GM21526 (cell line): Measurements from ENCODE around the gene TRERF1.
"Not testable (repeated sequence)": the region's sequence is repeated elsewhere in the genome, so short reads cannot be mapped to it uniquely, and the experiment has no call there.

Experiments
- ATAC-seq: cut with Tn5 transposase; IDR thresholded peaks from one replicate; pipeline ENCODE4 v1.9.1; 2021; ENCODE audit warnings: moderate library complexity; ENCODE audit not compliant: unreplicated experiment, low FRiP score

TRERF1 gene

DNA sequence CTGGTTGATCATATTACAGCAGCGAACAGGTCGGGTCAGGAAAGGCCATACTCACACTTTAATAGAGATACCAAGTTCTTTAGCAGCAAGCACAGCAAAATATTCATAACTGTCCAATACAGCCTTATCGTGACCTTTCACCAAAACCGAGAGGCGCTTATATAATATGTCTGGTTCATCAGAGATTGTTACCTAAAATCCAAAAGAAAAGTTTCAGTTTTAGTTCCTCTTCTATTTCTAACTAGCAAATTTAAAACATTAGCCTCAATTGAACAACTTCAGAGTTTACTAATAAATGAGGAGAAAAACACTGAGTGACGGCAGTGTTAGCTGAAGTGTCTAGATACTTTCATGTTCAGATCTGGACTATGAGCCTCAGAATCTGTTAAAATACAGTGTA lies 240.0 kb downstream of the TRERF1 start:
- ATAC-seq, result no peak

DNA sequence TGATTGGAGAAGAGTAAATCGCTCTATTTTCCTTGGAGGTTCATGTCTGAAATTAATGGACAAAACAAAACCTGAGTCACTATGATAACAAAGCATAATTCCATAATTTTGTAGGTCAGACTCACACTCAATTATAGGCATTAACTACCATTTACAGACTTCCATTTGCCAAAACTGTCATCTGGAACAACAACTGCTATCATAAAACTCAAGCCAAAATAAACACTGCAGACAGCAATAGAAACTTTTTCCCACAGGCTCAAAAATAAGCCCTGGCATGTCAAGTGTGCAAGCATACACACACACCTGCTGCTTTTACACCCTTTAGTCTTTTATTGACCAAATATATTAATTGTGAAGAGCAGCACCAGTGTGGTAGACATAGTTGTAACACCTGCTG lies 241.2 kb downstream of the TRERF1 start:
- no peak for ATAC-seq

DNA sequence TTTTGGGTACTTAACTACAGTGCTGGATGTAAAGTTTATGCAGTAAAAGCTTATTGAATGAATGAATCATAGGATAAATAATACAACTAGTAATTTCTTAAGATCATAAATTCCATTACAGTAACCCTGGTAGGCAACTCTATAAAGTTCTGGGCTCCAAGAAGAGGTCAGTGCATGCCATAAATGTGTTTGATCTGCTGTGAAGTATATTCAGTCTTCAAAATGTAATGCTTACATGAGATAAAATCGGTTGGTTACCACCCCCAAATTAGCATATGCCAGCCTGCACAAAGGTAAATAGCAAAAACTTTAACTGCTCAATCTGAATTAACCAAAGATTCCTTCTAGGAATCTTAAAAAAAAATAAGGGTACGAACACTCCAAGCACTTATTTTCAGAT lies 244.2 kb downstream of the TRERF1 start:
- not testable (repeated sequence) for ATAC-seq

DNA sequence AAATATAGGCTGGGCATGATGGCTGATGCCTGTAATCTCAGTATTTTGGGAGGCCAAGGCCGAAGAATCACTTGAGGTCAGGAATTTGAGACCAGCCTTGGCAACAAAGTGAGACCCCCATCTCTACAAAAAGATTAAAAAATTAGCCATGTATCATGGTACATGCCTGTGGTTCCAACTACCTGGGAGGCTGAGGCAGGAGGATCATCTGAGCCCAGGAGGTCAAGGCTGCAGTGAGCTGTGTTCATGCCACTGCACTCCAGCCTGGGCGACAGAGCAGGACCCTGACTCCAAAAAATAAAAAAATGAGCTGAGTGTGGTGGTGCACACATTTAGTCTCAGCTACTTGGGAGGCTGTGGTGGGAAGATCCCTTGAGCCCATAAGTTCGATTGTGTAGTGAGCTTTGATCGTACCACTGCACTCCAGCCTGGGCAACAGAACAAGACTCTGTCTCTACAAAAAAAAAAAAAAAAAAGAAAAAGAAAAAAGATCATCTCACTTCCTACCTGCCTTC lies 246.9 kb downstream of the TRERF1 start:
- no peak for ATAC-seq

DNA sequence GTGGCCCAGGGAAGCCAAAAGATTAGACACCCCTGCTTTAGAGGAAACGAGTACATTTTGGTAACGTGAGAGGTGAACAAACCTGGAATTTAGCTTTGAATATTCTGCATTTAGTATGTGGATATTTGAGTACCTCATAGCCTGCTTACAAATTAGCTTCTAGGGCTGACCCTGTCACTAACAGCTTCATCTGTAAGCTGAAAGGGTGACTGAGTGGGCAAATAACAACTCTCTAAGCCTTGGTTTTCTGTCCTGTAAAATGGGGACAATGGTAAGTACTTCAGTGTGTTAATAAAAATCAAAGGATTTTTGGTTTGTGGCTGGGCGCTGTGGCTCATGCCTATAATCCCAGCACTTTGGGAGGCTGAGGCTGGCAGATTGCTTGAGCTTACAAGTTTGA lies 248.5 kb downstream of the TRERF1 start:
- ATAC-seq, result no peak

DNA sequence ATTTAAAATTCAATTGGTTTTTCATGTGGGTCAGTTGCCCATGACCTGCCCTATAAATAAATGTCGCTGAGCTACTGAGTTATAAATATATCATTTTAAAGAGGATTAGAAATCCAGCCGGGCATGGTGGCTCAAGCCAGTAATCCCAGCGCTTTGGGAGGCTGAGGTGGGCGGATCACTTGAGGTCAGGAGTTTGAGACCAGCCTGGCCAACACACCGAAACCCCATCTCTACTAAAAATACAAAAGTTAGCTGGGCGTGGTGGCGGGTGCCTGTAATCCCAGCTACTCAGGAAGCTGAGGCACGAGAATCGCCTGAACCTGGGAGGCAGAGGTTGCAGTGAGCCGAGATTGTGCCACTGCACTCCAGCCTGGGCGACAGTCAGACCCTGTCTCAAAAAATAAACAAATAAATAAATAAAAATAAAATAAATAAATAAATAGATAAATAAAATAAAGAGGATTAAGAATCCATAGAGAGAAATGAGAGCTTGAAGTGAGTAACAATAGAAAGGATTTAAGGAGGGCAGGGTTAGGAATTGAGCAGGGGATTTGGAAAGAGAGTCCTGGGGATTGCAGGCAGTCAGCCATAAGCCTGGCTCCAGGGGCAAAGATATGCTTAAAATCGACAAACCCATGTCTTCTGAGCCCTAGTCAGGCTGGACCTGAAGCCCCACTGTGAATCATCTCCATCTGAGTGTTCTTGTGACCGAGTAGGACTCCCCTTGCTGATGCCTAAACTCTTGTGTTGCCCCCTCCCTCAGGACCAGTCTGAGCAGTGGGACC lies 249.4 kb downstream of the TRERF1 start:
- ATAC-seq, result not testable (repeated sequence)

DNA sequence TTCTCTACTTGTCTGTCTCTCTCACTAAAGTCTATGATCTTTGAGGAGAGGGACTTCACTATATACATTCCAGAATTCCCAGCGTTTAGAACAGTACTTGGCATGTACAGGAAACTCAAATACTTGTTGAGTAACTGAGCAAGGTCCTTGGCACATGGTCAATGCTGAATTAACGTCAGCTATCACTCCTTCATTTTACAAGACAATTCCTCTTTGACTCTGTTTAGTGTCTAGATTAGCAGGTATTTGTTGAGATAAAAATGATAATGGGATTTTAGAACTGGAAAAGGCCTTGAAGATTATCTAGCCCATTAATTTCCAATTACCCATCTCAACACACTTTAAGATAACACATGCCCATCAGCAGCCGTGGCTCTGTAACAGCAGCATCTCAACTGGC lies 250.3 kb downstream of the TRERF1 start:
- ATAC-seq, result no peak

DNA sequence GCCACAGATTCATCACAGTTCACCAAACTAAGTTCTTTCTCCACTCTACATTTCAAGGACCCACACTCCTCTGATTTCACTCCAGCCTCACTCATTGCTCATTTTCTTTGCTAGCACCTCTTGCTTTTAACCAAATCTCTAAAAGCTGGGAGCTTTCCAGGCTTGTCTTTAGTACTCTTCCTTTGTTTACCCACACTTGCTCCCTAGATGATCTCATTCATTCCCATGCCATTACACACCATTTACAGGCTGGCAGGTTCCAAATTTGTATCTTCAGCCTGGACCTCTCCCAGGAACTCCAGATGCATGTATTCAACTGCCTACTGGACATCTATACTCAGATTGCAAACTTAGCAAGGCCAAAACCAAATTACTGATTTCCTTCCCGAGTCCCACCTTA lies 251.7 kb downstream of the TRERF1 start:
- no peak for ATAC-seq

DNA sequence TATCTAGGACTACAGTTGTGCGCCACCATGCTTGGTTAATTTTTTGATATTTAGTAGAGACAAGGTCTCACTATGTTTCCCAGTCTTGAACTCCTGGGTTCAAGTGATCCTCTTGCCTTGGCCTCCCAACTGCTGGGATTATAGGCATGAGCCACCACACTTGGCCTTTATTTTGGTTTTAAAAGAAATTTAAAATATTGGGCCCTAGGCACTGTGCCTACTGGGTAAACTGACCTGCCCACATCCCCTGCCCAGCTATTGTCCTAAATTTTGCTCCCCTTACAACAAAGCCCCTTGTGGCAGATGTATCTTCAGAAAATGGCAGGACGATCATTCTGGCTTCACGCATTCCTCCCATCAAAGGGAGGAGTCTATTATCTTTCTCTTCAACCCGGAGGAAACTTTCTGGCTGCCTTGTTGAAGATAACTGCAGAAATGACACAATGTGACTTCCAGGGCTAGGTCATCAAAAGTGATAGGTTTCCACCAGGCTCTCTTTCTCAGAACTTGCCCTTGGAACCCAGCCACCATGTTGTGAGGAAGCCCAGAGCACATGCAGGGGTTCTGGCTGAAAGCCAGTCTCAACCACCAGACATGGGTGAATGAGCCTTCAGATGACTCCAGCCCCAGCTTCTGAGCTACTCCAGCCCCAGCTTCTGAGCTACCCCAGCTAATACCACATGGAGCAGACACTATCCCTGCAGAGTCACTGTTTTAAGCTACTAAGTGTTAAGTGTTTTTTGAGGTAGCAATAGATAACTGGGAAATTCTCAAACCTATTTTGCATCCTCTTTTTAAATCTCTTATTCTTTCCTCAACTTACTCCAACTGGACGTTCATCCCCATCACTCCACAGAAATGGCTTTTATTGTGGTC lies 252.4 kb downstream of the TRERF1 start:
- ATAC-seq, result no peak

DNA sequence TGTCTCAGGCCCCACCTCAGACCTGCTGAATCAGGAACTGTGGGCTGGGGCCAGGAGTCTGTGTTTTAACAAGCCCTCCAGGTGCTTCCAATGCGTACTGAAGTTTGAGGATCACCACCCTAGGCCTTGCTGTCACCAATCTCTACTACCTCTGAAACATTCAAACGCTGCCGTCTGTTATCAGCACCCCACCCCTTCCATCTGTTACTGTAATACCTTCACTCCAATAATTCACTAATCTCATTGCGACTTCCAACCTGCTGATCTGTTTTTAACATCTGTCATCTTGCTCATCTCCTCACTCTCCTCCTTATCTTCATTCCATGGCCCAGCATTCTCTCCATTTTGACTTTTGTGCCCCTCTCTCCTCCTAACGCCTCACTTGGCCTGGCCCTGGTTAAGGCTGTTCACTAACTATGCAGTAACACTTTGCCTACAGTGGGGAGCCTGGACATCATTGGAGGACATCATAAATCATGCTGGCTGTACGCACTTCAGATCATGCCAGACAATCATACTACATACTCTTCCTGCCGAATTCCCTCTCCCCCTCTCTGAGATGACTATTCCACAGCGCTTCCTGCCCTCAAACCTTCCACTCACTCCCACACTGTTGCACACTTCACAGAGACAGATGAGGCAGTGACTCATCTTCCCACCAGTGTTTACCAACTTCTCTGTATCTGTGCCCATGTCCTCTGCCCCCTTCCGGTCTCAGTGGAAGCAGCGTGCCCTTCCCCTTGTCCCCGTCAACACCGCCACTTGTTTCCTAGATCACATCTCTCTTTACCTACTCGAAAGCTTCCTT lies 254.0 kb downstream of the TRERF1 start:
- ATAC-seq, result no peak

DNA sequence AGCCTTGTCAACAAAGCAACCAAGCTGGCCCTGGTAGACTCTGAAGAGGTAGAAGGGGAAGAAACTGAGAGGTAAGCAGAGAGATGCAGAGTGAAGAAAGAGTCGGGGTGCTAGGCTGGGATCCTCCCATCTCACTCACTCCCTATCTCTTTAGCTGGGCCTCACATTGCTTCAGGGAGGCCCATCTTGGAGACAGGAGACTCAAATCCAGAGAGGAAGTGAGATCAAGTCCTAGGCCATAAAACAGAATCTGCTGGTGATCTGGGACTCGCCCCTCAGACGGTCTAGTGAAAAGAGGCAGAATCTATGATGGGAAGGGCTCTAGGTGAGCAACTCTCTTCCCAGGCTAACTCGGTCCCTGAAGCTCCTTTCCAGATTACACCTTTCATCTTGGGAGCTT lies 256.3 kb downstream of the TRERF1 start:
- no peak for ATAC-seq

DNA sequence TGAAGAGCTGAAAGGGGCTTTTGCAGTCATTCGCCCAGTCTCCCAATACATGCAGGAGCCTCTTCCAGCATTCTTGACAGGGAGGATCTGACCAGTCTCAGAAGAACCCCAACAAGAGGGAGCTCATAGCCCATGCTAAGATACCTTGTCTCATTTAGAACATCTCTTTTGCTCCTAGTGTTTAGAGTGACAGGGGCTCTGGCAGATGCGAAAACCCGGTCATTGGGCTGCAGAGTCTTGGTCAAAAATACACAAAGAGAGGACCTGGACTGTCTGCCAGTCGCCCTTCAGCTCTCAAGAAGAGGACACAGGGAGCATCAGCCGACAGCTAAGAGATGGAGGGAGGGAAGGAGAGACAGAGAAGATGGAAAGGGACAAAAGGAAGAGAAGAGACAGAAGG lies 257.7 kb downstream of the TRERF1 start:
- ATAC-seq, result no peak

DNA sequence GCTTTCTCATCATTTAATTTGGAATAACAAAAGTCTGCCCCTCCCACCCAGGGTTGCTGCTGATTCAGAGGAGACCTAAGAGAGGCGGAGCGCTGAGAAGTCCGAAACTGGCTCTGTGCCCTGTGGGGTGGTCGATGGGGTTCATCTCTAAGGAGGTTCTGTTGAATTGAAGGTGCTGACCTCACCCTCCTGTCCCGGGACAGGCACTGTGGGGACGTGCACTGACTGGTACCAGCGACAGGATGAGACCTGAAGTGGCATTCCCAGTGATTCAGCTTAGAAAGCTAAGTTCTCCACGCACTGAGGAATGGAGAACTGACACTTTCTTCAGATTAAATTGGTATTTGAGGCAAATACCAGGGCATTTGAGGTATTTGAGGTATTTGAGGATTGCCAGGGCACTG lies 258.2 kb downstream of the TRERF1 start:
- no peak for ATAC-seq

DNA sequence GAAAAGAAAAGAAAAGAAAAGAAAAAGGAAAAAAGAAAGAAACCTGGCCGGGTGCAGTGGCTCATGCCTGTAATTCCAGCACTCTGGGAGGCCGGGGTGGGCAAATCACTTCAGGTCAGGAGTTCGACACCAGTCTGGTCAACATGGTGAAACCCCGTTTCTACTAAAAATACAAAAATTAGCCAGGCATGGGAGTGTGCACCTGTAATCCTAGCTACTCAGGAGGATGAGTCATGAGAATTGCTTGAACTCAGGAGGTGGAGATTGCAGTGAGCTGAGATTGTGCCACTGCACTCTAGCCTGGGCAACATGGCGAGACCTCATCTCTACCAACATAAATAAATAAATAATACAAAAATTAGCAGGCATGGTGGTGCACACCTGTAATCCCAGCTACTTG lies 259.3 kb downstream of the TRERF1 start:
- not testable (repeated sequence) for ATAC-seq

DNA sequence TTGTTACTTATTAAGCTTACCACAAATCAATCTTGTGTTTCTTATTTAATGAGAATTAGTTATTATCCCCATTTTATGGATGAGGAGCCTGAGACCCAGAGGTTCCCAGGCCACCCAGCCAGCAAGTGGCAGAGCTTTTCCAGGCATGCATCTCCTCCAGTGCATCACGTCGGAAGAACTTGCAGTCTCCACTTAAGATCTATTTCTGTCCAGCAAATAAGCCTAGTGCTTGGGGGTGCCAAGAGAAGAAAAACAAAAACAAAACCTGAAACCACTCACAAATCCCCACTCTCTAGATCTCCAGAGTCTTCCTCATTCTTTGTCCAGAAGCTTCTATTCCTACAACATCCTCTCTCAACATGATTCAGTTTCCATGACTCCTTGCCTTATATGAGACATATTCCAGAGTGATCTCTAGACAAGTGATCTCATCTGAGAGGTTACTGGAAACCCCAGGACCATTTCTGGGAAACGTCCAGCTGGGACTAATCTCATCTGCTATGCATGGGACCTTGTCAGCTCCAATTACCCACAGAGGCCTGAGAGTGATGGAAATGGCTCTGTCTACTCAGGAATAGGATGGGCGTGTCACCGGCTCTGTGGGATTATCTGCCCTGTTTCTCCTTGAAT lies 261.1 kb downstream of the TRERF1 start:
- no peak for ATAC-seq

DNA sequence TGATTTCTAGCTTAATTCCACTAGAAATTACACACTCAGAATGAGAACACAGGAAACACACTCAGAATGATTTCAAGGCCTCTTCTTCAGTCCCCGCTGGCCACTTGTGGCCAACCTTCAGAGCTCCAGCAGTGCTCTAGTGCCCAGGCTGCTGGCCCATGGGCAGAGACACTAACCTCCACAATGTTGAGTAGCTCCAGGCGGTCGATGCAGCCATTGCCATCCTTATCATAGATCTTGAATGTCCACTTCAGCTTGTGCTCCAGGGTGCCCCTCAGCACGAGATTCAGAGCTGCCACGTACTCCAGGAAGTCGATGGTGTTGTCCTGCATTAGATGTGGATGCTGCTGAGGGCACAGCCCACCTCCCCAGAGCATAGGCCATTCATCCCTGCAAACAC lies 263.3 kb downstream of the TRERF1 start:
- ATAC-seq, result no peak

DNA sequence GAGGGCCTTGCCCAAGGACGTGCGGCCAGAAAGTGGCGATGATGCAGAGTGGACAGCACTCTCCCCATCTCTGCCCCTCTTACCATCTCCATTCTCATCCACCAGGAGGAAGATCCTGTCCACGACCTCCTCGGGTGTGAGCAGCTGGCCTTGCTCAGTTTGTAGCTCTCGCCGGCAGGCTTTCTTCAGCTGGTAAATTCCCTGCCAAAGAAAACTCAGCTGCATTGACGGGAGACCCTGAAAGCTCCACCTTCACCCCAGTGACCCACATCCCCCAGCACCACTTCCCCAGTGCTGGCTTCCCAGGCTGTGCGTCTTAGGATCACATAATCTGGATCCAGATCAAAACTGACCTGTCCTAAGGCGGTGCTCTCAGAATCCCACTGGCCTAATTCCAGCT lies 266.1 kb downstream of the TRERF1 start:
- ATAC-seq, result no peak

DNA sequence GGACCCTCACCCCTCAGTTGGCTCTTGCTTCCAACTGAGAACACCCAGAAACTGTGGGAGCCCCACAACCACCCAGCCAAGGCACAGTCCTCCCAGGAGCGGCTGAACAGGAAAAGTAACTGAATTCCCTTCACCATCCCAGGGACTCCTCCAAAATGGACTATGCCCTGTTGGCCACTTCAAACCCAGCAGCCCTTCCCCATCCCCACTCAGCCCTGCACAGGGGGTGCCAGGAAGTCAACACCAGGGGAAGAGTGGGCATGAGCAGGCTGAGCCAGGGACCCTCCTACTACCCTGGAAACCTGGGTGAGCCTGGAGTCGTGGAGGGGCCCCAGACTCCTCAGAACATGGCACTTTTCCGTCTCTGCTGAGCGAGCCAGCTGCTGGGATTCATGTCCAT lies 267.3 kb downstream of the TRERF1 start:
- no peak for ATAC-seq

DNA sequence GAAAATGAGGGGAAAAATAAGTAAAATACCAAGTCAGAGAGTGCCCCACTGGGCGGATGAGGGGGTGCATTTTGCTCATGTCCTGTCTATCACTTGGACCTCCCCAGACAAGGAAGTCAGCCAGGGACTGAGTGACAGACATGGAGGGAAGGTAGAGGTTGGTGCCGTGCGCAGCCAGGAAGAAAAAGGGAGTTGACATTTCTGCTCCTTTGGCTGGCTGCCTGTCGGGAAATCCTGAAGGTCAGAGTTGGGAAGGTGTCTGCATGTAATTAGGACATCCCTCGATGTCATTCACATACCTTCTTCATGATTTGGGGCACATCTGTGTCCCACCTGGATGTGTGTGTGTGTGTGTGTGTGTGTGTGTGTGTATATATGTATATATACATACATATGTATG lies 269.6 kb downstream of the TRERF1 start:
- no peak for ATAC-seq

DNA sequence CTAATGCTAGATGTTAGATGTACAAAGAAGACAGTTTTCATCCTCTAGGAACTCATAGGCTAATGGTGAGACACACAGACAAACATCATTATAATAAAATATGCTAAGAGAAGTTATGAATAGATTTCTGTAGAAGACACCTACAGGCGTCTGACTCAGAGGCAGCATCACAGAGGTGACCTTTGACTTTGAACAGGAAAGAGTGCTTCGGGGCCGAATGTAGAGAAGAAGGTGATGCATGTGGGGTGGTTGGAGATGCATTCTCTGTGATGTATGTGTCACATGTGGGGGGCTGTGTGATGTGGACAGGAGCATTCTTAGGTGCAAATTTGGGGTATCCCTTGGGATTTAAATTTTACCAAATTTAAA lies 271.8 kb downstream of the TRERF1 start:
- ATAC-seq, result no peak
